Measurements from ENCODE around the gene BCL7C.

DNA sequence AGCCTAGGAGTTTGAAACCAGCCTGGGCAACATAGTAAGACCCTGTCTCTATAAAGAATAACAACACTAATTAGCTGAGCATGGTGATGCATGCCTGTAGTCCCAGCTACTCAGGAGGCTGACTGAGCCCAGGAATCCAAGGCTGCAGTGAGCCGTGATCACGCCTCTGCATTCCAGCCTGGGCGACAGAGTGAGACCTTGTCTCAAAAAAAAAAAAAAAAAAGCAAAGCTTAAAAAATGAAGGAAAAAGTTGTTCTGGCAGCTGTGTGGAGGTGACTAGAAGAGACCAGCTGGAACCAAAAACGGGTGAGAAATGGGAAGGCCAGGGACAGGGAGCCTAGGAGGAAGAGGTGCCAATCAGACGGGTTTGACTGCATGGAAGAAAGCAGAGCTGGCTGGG is 4.2 kb downstream of the BCL7C start:
- TF ChIP-seq, protein P1, sequence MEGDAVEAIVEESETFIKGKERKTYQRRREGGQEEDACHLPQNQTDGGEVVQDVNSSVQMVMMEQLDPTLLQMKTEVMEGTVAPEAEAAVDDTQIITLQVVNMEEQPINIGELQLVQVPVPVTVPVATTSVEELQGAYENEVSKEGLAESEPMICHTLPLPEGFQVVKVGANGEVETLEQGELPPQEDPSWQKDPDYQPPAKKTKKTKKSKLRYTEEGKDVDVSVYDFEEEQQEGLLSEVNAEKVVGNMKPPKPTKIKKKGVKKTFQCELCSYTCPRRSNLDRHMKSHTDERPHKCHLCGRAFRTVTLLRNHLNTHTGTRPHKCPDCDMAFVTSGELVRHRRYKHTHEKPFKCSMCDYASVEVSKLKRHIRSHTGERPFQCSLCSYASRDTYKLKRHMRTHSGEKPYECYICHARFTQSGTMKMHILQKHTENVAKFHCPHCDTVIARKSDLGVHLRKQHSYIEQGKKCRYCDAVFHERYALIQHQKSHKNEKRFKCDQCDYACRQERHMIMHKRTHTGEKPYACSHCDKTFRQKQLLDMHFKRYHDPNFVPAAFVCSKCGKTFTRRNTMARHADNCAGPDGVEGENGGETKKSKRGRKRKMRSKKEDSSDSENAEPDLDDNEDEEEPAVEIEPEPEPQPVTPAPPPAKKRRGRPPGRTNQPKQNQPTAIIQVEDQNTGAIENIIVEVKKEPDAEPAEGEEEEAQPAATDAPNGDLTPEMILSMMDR (IDR thresholded peaks at IDR 0.05) = no peak
- TF ChIP-seq POLR2A (IDR thresholded peaks at IDR 0.05) (no peak), EP300 (IDR thresholded peaks at IDR 0.05) (no peak), POLR2AphosphoS5 (IDR thresholded peaks at IDR 0.05) (no peak)
